ENCODE measurements around the gene OR1D5.

Gene OR1D5

DNA sequence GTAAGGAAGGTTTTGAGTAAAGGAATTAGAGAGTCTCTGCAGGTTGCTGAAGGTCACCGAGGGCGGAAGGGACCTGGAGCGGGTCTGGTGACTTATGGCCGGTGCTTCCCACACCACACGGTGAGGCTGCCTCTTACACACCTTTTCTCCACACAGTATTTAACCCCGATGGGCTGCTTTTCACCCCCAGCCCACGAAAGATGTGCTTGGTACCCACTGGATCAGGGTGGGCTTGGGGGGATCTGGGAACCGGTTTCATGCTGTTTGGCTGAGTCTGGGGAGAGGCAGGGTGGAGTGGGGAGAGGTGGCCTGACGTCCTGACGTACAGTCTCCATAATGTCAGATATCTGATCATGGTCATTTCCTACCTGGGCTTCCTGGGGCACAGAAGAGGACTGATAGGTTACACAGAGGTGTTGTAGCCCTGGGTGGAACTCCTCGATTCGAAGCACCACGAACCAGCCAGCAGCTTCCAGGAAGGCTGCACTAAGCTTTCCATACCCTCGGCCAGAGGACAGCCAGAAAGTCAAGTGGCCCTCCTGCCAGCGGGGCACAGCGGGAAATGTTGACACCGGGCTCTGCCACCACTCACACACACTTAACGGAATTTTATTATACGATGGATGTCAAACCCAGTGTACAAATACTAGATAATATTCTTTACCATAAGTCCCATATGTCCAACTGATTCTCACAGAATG, 34.0 kb downstream of the OR1D5 start:
- no peak for DNase-seq (ENCODE audit: low spot score)
- TF ChIP-seq, protein P1, sequence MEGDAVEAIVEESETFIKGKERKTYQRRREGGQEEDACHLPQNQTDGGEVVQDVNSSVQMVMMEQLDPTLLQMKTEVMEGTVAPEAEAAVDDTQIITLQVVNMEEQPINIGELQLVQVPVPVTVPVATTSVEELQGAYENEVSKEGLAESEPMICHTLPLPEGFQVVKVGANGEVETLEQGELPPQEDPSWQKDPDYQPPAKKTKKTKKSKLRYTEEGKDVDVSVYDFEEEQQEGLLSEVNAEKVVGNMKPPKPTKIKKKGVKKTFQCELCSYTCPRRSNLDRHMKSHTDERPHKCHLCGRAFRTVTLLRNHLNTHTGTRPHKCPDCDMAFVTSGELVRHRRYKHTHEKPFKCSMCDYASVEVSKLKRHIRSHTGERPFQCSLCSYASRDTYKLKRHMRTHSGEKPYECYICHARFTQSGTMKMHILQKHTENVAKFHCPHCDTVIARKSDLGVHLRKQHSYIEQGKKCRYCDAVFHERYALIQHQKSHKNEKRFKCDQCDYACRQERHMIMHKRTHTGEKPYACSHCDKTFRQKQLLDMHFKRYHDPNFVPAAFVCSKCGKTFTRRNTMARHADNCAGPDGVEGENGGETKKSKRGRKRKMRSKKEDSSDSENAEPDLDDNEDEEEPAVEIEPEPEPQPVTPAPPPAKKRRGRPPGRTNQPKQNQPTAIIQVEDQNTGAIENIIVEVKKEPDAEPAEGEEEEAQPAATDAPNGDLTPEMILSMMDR (IDR thresholded peaks at IDR 0.05; ENCODE audit: extremely low read depth, missing control alignments): no peak

DNA sequence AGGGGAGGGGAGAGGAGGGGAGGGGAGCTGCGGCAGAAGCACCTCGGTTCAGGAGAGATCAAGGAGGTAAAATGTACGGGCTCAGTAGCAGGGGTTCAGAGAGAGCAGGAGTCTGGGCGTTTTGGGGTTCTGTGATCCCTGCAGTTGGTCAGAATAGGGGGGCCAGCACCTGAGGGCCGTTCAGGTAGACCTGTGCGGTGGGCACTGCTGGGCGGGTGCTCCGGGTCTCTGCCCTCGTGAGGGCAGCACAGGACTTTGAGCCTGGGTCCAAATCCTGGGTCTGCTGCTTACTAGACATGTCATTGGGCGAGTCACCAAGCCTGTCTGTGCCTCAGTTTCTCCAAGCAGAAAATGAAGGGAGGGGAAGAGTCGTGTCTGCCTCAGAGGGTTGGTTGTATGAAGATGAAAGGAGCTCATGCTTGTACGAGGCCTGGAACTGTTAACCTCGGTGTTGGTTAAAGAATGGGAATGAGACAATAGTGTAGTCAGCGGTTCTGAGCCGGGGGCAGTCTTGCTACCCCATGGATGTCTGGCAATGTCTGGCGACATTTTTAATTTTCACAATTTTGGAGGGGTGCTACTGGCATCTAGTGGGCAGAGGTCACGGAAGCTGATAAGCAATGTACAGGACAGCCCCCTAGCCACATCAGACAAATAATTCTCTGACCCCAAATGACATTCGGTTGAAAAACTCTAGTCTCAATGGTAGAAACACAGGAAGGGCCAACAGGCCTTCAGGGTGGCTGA, 35.4 kb downstream of the OR1D5 start:
- TF ChIP-seq, protein P1 (IDR thresholded peaks at IDR 0.05; ENCODE audit: extremely low read depth, missing control alignments): no peak

DNA sequence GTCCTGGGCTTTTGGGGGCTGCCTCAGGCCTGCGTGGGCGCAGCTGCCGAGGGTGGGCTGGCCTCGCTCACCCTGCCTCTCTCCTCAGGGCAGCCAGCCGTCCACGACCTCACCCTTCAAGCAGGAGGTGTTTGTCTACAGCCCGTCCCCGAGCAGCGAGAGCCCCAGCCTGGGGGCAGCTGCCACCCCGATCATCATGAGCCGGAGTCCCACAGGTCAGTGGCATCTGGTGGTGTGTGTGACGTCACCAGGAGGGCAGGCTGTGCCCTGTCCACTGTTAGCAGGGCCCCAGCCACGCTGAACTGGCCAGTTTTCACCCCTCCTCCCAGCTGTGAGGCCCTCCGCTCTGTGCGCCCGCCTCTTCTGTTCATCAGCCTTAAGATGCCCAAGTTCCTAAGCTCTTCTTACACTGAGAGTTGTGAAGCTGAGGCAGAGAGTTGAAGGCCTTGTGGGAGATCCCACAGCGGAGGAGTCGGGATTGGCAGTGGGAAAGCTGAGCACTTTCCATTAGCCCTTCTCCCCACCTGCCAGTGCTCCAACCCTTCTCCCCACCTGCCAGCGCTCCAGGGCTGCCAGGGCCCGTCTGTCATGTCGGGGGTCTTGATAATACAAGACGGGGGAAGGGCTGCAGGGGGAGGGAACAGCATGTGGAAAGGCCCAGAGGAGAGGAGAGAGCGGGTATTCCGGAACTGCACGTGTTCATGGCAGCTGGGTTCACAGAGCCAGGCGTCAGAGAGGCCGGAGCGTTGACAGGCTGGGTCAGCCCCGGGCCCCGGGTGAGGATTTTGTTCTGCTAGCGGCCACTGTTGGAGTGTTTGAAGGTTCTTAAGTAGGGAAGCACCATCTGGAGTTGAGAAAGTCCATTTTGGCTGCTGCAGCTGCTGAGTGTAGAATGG, 36.3 kb downstream of the OR1D5 start:
- TF ChIP-seq, protein P1 (IDR thresholded peaks at IDR 0.05; ENCODE audit: extremely low read depth, missing control alignments): no peak
- DNase-seq (ENCODE audit: low spot score): no peak

More for the DNA sequence above, 35.4 kb downstream of the OR1D5 start:
- no peak for DNase-seq (ENCODE audit: low spot score)

DNA sequence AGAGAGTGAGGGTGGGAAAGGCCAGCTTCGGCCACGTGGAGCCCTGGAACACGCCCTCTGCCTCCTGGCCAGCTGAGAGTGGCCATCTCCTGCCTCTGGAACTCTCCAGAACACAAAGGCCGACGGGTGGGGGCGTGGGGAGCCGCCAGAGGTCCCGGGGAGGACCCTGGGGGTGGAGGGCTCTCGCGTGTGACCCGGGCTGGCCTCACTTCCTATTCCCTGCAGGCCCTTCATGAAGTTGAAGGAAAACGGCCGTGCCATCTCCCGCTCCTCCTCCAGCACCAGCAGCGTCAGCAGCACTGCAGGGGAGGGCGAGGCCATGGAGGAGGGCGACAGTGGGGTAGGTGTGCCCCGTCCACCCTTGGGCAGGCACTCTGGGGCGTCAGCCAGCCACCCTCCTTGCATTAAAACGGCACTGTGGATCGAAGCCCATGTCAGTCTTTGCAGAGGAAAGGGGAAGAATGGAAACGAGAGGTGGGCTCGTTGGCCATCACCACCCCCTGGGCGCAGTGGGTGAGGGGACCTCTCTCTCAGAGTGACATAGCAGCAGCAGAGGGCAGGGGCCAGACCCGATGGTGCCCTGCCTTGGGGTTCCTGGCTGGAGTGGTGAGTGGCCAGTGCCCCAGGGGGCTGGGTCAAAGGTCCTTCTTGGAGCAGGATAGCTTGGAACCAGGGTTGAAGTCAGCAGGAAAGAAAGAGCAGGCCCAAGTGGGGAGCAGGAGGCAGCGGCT, 37.1 kb downstream of the OR1D5 start:
- DNase-seq (ENCODE audit: low spot score): no peak
- TF ChIP-seq, protein P1 (IDR thresholded peaks at IDR 0.05; ENCODE audit: extremely low read depth, missing control alignments): no peak

DNA sequence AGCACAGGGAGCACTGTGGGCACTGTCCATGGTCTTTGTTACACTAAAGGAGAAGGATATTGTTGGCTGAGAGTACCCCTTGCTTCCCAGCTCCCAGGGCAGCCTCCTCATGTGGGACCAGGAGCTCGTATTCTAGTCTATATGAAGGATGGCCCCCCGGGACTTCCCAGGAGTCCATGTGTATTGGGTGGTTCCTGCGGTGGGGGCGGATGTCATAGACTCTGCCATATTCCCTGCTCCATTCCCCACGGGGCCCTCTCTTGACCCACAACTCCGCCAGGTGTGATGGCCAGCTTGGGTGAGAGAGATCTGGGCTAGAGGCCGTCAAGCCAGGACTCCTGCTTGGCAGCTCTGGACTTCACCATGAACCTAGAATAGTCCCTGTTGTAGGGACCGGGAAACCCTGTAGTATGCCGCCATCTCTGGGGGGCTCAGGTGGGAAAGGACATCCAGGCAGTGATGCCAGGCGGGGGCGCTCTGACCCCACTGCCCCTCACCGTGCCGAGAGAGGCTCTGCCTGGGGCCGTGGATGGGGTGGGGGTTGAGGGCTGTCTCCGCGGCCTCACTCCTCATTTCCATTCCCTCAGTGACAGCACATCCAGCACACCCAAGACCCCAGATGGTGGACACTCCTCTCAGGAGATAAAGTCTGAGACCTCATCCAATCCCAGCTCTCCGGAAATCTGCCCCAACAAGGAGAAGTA, 37.8 kb downstream of the OR1D5 start:
- DNase-seq (ENCODE audit: low spot score): no peak
- TF ChIP-seq, protein P1 (IDR thresholded peaks at IDR 0.05; ENCODE audit: extremely low read depth, missing control alignments): no peak

DNA sequence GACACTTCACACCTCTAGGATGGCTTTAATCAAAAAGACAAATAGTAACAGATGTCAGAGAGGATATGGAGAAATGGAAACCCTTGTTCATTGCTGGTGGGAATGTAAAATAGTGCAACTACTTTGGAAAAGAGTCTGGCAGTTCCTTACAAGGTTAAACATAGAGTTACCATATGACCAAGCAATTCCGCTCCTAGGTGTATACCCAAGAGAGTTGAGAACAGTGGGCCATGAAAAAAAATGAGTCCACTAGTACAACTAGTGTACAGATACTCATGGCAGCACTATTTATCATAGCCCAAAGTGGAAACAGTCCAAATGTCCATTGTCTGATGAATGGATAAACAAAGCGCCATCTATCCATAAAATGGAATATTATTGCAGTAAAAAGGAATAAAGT, 39.1 kb downstream of the OR1D5 start:
- TF ChIP-seq, protein P1 (IDR thresholded peaks at IDR 0.05; ENCODE audit: extremely low read depth, missing control alignments): no peak
- DNase-seq (ENCODE audit: low spot score): no peak
